Measurements from ENCODE around the gene FASTKD3. TPM values are rescaled to one million over a fixed set of nuclear protein-coding genes. Genes with fewer than 3 reads are reported as not detected.

Gene FASTKD3
- total and polyA plus RNA-seq, 2 donors from 2014 or later, result 11.3 to 15.3 TPM

DNA sequence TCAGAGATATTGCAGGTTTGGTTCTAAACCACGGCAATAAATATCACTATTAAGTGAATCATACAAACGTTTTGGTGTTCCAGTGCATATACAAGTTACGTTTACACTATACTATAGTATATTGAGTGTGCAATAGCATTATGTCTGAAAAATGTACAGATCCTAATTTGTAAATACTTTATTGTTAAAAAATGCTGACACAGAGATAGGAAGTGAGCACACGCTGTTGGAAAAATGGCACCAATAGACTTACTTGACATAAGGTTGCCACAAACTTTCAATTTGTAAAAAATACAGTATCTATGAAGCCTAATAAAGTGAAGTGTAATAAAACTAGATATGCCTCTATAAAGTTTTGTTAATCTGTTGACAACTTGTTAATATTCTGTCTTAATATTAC lies 33.8 kb downstream of the FASTKD3 start:
- no peaks in the 10 kb centered on the region for H3K9me3 ChIP-seq (ENCODE audit: control insufficient read depth in 2 of 3, insufficient read depth in 1 of 3, low read length in 3 of 3)
- no peak overlapping the region for H3K27ac ChIP-seq (ENCODE audit: low read depth in 2 of 2, low read length in 2 of 2)
- DNase-seq, result no peak
- H3K27me3 ChIP-seq (ENCODE audit: control insufficient read depth, insufficient read depth, low read length), result no peaks in the 10 kb centered on the region
- TF ChIP-seq, protein P1, sequence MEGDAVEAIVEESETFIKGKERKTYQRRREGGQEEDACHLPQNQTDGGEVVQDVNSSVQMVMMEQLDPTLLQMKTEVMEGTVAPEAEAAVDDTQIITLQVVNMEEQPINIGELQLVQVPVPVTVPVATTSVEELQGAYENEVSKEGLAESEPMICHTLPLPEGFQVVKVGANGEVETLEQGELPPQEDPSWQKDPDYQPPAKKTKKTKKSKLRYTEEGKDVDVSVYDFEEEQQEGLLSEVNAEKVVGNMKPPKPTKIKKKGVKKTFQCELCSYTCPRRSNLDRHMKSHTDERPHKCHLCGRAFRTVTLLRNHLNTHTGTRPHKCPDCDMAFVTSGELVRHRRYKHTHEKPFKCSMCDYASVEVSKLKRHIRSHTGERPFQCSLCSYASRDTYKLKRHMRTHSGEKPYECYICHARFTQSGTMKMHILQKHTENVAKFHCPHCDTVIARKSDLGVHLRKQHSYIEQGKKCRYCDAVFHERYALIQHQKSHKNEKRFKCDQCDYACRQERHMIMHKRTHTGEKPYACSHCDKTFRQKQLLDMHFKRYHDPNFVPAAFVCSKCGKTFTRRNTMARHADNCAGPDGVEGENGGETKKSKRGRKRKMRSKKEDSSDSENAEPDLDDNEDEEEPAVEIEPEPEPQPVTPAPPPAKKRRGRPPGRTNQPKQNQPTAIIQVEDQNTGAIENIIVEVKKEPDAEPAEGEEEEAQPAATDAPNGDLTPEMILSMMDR (IDR thresholded peaks at IDR 0.05; ENCODE audit: borderline replicate concordance, extremely low read depth, insufficient read depth), result no peak
- H3K36me3 ChIP-seq (ENCODE audit: control insufficient read depth in 2 of 3, insufficient read depth in 3 of 3, low read length in 3 of 3), result no peaks in the 10 kb centered on the region
- H3K9ac ChIP-seq (ENCODE audit: low read length in 3 of 3), result no peak overlapping the region
- intact Hi-C loops (cut with DNase I), result no loop called here
- H3K4me3 ChIP-seq (ENCODE audit: low read length in 3 of 3), result no peak overlapping the region
- H3K4me1 ChIP-seq (ENCODE audit: control insufficient read depth in 2 of 3, insufficient read depth in 2 of 3, low read depth in 1 of 3, low read length in 3 of 3), result peaks cover 0 to 11% (median 0%) of the 10 kb centered on the region in 3 donors
- no peak for FAIRE-seq

DNA sequence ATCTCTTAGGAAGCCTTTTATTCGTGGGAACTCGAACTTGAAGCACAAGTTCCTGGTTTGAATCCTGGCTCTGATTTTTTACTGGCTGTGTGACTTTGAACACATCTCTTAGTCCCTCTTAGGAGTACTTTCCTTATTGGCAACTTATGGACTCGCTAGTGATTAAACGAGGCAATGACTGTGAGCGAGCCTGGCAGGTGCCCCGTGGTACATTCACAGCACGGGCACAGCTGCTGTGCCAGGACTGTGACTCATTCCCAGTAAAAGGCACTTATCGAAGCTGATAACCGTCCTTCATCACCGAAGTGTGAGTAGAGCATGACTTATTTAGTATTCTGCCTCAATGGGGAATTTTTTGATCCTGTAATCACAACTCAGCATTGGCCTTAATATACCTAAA lies 40.6 kb downstream of the FASTKD3 start:
- DNase-seq, result no peak
- no peaks in the 10 kb centered on the region for H3K27me3 ChIP-seq (ENCODE audit: control insufficient read depth, insufficient read depth, low read length)
- FAIRE-seq, result no peak

DNA sequence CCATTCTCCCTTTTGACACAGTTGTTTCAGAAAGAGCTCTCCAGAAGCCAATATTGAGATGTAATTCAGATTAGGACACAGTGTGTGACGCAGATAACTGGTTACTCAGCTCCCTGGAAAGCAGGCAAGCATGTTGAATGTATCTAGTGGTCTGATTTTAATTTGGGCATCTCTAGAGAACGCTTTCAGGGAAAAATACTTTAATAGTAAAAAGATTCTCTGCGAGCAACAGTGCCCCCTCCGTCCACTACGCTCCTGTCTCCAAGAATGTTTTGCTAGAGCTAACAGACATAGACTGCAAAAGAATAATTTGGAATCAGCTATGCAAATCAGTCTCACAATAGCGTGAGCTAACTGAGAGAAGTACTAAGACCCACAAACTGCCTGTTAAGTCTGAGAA lies 41.2 kb downstream of the FASTKD3 start:
- Histone ChIP-seq H3K4me3 (ENCODE audit: low read length in 3 of 3) (no peak overlapping the region), H3K36me3 (ENCODE audit: control insufficient read depth in 2 of 3, insufficient read depth in 3 of 3, low read length in 3 of 3) (no peaks in the 10 kb centered on the region), H3K27ac (ENCODE audit: low read depth in 2 of 2, low read length in 2 of 2) (no peak overlapping the region), H3K4me1 (ENCODE audit: control insufficient read depth in 2 of 3, insufficient read depth in 2 of 3, low read depth in 1 of 3, low read length in 3 of 3) (no peaks in the 10 kb centered on the region), H3K9me3 (ENCODE audit: control insufficient read depth in 2 of 3, insufficient read depth in 1 of 3, low read length in 3 of 3) (no peaks in the 10 kb centered on the region), H3K27me3 (ENCODE audit: control insufficient read depth, insufficient read depth, low read length) (no peaks in the 10 kb centered on the region), H3K9ac (ENCODE audit: low read length in 3 of 3) (no peak overlapping the region)
- DNase-seq (no peak), FAIRE-seq (no peak)
- TF ChIP-seq, protein P1 (IDR thresholded peaks at IDR 0.05; ENCODE audit: borderline replicate concordance, extremely low read depth, insufficient read depth), result no peak
- intact Hi-C loops (cut with DNase I), result no loop called here

More for the DNA sequence above, 40.6 kb downstream of the FASTKD3 start:
- TF ChIP-seq, protein P1 (IDR thresholded peaks at IDR 0.05; ENCODE audit: borderline replicate concordance, extremely low read depth, insufficient read depth), result no peak
- intact Hi-C loops (cut with DNase I), result no loop called here
- Histone ChIP-seq H3K36me3 (ENCODE audit: control insufficient read depth in 2 of 3, insufficient read depth in 3 of 3, low read length in 3 of 3) (no peaks in the 10 kb centered on the region), H3K9ac (ENCODE audit: low read length in 3 of 3) (no peak overlapping the region), H3K27ac (ENCODE audit: low read depth in 2 of 2, low read length in 2 of 2) (no peak overlapping the region), H3K9me3 (ENCODE audit: control insufficient read depth in 2 of 3, insufficient read depth in 1 of 3, low read length in 3 of 3) (no peaks in the 10 kb centered on the region), H3K4me3 (ENCODE audit: low read length in 3 of 3) (no peak overlapping the region), H3K4me1 (ENCODE audit: control insufficient read depth in 2 of 3, insufficient read depth in 2 of 3, low read depth in 1 of 3, low read length in 3 of 3) (no peaks in the 10 kb centered on the region)

DNA sequence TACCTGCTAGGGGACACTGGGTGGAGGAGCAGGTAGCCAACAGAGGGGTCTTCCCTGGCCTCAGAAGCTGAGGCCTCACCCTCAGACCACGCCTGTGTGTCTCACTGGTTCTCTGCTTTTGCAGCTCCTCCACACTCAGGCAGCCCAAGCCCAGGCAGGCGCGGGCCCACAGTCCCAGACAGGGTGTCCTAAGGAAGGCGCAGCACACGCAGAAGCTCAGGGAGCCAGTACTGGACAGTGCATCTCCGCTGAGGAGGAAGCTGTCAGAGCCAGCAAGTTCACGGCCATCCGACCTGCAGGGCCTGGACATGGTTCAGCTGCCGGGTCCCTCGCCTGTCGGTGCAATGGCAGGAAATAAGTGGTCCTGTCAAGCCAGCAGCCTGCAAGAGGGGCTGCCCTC lies 43.2 kb downstream of the FASTKD3 start:
- Histone ChIP-seq H3K27ac (ENCODE audit: low read depth in 2 of 2, low read length in 2 of 2) (no peak overlapping the region), H3K4me3 (ENCODE audit: low read length in 3 of 3) (no peak overlapping the region), H3K4me1 (ENCODE audit: control insufficient read depth in 2 of 3, insufficient read depth in 2 of 3, low read depth in 1 of 3, low read length in 3 of 3) (no peaks in the 10 kb centered on the region), H3K9me3 (ENCODE audit: control insufficient read depth in 2 of 3, insufficient read depth in 1 of 3, low read length in 3 of 3) (no peaks in the 10 kb centered on the region), H3K9ac (ENCODE audit: low read length in 3 of 3) (no peak overlapping the region), H3K36me3 (ENCODE audit: control insufficient read depth in 2 of 3, insufficient read depth in 3 of 3, low read length in 3 of 3) (no peaks in the 10 kb centered on the region), H3K27me3 (ENCODE audit: control insufficient read depth, insufficient read depth, low read length) (no peaks in the 10 kb centered on the region)
- TF ChIP-seq, protein P1 (IDR thresholded peaks at IDR 0.05; ENCODE audit: borderline replicate concordance, extremely low read depth, insufficient read depth), result no peak
- no peak for FAIRE-seq
- DNase-seq, result peak in 1 of 5 donors; percentile 26
- intact Hi-C loops (cut with DNase I), result no loop called here
